SKM-1 treated with dmso at 0.1 percent for 144 hours (cell line): Measurements from ENCODE around the gene CCDC71L.

ENCODE experiments used
- DNase-seq: peaks from one replicate; lab custom pipeline; 2025; ENCODE audit not compliant: unreplicated experiment; lab: John Stamatoyannopoulos, UW

Gene CCDC71L

GRCh38 chr7:106659166-106659962 lies 1.6 kb downstream of the CCDC71L start:
- DNase-seq: no peak

GRCh38 chr7:106658316-106659165 lies 2.4 kb downstream of the CCDC71L start:
- no peak for DNase-seq

- no peak for DNase-seq
Measured at GRCh38 chr7:106657085-106657991, 3.6 kb downstream of the CCDC71L start.

- no peak for DNase-seq
Measured at GRCh38 chr7:106655703-106656498, 5.1 kb downstream of the CCDC71L start.

- DNase-seq: no peak
Measured at GRCh38 chr7:106653488-106653887, 7.5 kb downstream of the CCDC71L start.

GRCh38 chr7:106652909-106653308 lies 8.0 kb downstream of the CCDC71L start:
- DNase-seq: no peak

GRCh38 chr7:106652092-106652491 lies 8.9 kb downstream of the CCDC71L start:
- no peak for DNase-seq

- no peak for DNase-seq
Measured at GRCh38 chr7:106646256-106646655, 14.7 kb downstream of the CCDC71L start.

GRCh38 chr7:106644999-106645398 lies 16.0 kb downstream of the CCDC71L start:
- peak; percentile 40 for DNase-seq

- DNase-seq: no peak
Measured at GRCh38 chr7:106643216-106644000, 17.6 kb downstream of the CCDC71L start.

GRCh38 chr7:106641416-106641815 lies 19.5 kb downstream of the CCDC71L start:
- DNase-seq: no peak

- DNase-seq: no peak
Measured at GRCh38 chr7:106640368-106641141, 20.4 kb downstream of the CCDC71L start.

- no peak for DNase-seq
Measured at GRCh38 chr7:106639476-106640334, 21.3 kb downstream of the CCDC71L start.

- no peak for DNase-seq
Measured at GRCh38 chr7:106635411-106635810, 25.5 kb downstream of the CCDC71L start.

- no peak for DNase-seq
Measured at GRCh38 chr7:106634958-106635357, 26.0 kb downstream of the CCDC71L start.

- DNase-seq: no peak
Measured at GRCh38 chr7:106630648-106631047, 30.3 kb downstream of the CCDC71L start.

GRCh38 chr7:106629516-106629915 lies 31.4 kb downstream of the CCDC71L start:
- DNase-seq: no peak
